DMS79 (cell line): ENCODE results near the gene SESTD1.
"Not testable (repeated sequence)": the region's sequence is repeated elsewhere in the genome, so short reads cannot be mapped to it uniquely, and the experiment has no call there.

Source experiments
- DNase-seq: peaks from one replicate; lab custom pipeline; 2025; lab: John Stamatoyannopoulos, UW

Gene SESTD1

GRCh38 chr2:179106342-179106675 lies 158.3 kb downstream of the SESTD1 start:
- DNase-seq: no peak

GRCh38 chr2:179104736-179105135 lies 159.9 kb downstream of the SESTD1 start:
- no peak for DNase-seq

GRCh38 chr2:179098080-179098689 lies 166.4 kb downstream of the SESTD1 start:
- no peak for DNase-seq

- peak; percentile 32 for DNase-seq
These were observed 167.5 kb downstream of the SESTD1 start for GRCh38 chr2:179097131-179097530.

- DNase-seq: no peak
These were observed 168.5 kb downstream of the SESTD1 start for GRCh38 chr2:179096090-179096489.

GRCh38 chr2:179092912-179093311 lies 171.7 kb downstream of the SESTD1 start:
- not testable (repeated sequence) for DNase-seq

- no peak for DNase-seq
These were observed 181.9 kb downstream of the SESTD1 start for GRCh38 chr2:179082697-179083096.

- no peak for DNase-seq
These were observed 182.7 kb downstream of the SESTD1 start for GRCh38 chr2:179081954-179082353.

- no peak for DNase-seq
These were observed 192.1 kb downstream of the SESTD1 start for GRCh38 chr2:179072527-179072926.

- no peak for DNase-seq
These were observed 192.7 kb downstream of the SESTD1 start for GRCh38 chr2:179071810-179072355.

- no peak for DNase-seq
These were observed 193.7 kb downstream of the SESTD1 start for GRCh38 chr2:179070895-179071294.

- DNase-seq: no peak
These were observed 194.9 kb downstream of the SESTD1 start for GRCh38 chr2:179069685-179070084.

- DNase-seq: no peak
These were observed 195.5 kb downstream of the SESTD1 start for GRCh38 chr2:179068991-179069643.

GRCh38 chr2:179059026-179059700 lies 205.5 kb downstream of the SESTD1 start:
- no peak for DNase-seq

- no peak for DNase-seq
These were observed 206.9 kb downstream of the SESTD1 start for GRCh38 chr2:179057737-179058136.

GRCh38 chr2:179053568-179053967 lies 211.1 kb downstream of the SESTD1 start:
- not testable (repeated sequence) for DNase-seq
